ENCODE measurements around the gene C1D.
"Not testable (repeated sequence)": the region's sequence is repeated elsewhere in the genome, so short reads cannot be mapped to it uniquely, and the experiment has no call there.

C1D gene, protein sequence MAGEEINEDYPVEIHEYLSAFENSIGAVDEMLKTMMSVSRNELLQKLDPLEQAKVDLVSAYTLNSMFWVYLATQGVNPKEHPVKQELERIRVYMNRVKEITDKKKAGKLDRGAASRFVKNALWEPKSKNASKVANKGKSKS

DNA sequence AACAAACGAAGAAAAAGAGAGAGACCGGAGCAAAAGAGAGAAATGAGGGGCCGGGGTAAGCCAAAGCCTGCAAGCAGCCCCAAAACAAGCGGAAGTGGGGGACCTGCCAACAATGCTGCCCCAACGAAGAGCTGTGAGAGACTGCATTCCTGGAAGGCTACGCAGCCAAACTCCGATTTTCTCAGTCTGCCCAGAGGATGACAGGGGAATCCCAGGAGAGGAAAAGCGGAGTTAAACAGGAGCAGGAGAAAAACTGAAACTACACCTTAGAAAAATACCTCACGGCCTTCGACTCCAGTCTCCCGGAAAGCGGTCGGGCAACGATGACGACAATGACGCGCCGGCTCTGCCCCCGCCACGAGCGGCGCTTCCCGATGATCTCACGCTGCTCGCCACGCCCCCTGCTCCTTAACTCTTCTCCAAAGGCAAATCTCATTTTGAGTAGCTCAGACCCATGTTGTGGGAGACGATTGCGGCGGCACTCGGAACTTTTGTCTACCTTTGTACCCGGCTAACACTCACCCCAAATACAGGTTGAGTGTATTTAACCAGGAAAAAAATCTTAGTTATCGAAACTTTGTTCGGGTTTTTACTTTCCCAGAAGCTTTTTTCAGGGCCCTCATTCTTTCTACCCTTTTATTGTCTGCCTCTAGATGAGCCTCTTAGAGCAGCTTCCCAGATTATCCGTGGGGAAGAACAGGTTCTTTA lies at the start of gene C1D:
TSS of gene C1D (minus strand) at position 325 of the 708 bp plus-strand sequence. CDS start 15,694 bp downstream, outside the sequence.
- peak; percentile 92 for DNase-seq (ENCODE audit: low spot score)

DNA sequence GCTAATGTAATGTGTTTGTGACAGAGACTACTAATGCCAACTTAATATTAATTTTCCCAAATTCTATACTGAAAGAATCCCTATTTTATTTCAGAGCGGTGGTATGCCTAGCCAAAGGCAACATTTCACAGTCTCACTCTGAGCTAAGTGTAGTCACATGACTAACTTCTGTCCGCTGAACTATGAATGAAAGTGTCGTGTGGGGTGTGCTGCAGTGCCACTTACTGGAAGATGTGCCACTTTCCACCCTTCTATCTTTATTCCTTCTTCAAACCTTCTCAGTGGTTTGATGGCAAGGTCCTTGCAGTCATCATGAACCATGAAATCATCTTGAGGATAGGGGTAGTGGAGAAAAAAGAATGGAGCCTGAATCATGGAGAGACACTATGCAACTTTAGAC lies 47.3 kb upstream of the C1D start:
- DNase-seq (ENCODE audit: low spot score): no peak

DNA sequence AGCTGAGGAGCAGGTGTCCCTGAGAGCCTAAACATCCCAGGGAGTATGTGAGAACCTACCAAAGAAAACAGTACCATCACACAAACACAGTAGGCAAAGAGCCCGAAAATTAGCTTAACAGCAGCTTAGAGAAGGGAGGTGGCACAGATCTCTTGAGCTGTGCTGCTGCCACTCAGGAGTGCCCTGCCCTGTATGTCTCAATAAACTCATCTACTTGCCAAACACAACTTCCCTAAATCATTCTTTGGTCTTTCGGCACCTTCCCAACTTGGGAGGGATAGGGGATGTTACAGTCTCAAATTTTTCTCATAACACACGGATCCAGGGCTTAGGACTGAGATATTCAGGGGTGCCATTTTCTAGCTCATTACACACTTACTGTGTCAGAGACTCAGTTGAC lies 45.3 kb upstream of the C1D start:
- DNase-seq (ENCODE audit: low spot score): no peak

DNA sequence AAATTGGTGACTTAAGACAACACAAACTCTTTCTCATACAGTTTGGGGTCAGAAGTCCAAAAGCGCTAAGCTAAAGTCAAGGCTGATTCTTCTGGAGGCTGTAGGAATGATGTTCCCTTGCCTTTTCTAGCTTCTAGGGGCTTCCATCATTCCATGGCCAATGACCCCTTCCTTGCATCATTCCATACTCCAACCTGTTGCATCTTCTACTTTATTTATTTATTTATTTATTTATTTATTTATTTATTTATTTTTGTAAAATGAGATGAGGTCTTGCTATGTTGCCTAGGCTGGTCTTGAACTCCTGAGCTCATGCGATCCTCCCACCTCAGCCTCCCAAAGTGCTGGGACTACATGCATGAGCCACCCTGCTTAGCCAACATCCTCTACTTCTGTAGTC lies 44.7 kb upstream of the C1D start:
- DNase-seq (ENCODE audit: low spot score): no peak

DNA sequence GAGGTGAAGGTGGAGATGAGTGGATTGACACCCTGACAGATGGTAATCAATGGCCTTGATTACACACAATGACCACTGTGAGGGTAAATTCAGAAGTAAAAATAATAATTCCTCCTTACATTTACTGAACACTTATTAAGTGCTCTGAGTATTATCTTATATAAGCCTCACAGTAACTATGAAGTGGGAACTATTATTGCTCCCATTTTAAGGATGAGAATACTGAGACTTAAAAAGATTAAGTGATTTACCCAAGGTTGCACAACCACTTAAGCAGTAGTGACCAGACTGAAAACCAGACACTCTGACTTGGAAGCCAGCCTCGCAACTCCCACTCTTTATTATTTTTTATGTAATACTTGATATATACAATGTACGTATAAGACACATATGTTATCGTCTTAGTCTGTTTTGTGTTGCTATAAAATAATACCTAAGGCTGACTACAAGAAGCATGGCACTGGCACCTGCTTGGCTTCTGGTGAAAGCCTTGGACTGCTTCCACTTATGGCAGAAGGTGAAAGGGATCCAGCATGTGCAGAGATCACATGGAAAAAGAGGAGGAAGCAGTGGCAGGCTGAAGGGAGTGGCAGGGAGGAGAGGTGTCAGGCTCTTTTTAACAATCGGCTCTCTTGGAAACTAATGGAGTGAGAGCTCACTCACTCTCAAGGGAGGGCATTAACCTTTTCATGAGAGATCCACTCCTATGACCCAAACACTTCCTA lies 41.5 kb upstream of the C1D start:
- no peak for DNase-seq (ENCODE audit: low spot score)

DNA sequence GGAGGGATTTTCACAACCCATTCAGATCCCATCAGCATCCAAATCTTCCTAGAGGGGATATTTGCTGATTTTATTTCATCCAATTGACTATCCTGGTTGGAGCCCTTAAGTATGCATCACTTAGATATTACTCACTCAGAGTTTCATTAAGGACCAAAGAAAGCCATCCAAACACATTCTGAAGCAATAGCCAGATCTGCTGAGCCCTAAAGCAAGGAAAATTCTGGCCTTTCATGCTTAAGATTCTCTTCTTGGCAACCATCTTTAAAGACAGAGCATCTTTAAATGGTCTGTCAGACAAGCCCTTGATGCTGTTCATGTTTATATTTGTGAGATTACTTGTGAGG lies 40.9 kb upstream of the C1D start:
- DNase-seq (ENCODE audit: low spot score): no peak

DNA sequence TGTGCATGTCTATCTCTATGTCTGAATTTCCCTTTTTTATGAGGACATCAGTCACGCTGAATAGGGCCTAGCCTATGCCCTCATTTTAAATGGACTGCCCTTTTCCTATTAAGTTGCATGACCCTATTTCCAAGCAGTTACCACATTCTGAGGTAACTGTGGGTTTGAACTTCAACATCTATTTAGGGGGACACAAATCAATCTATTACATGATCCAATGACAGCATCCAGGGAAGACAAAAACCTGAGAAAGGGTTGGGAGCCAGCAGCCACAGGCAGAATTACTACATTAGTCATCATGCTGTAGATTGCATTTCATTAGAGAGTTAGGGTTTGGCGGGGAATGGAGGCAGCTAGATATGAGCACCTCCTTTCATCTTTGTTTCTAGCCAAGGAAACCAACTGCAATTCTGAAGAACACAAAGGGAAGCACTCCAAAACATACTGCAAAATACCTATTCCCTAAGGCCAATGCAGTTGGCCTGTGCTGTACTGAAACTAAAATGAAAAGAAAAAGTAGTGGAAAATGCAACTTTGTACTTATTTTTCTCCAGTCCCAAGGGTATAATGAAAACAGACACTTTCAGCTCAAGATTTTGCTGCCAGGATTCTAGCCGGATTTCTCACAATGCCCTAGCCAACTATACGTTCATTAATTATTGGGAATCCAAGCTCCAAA lies 40.4 kb upstream of the C1D start:
- DNase-seq (ENCODE audit: low spot score): no peak

DNA sequence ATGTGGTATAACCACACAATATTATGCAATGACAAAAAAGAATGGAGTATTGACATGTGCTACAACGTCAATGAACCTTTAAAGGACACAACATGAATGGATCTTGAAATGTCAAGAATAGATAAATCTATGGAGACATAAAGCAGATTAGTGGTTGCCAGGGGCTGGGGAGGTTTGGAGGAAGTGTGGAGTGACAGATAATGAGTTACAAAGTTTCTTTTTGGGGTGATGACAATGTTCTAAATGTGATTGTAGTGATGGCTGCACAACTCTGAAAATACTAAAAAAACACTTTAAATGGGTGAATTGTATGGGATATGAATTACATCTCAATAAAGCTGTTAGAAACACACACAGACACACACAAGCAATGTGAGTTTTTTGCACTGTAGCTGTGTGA lies 37.4 kb upstream of the C1D start:
- DNase-seq (ENCODE audit: low spot score): no peak

DNA sequence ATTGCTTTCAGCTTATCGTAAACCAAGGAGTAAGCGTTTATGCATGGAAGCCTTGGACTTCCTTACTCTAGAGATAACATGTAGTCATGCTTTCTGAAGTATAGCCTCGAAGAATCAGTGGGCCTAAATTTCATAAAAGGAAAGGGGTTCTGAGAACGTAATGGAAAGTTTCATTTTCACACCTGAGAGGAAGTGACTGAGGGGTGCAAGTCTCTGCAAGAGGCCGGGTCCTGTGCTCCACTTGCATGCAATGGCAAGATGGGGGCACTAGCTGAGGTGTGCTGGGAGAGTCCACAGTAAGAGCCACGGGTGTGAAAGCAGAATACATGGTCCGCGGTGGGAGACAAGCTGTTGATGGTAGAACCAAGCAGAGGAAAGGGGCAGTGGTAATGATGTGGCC lies 36.5 kb upstream of the C1D start:
- no peak for DNase-seq (ENCODE audit: low spot score)

DNA sequence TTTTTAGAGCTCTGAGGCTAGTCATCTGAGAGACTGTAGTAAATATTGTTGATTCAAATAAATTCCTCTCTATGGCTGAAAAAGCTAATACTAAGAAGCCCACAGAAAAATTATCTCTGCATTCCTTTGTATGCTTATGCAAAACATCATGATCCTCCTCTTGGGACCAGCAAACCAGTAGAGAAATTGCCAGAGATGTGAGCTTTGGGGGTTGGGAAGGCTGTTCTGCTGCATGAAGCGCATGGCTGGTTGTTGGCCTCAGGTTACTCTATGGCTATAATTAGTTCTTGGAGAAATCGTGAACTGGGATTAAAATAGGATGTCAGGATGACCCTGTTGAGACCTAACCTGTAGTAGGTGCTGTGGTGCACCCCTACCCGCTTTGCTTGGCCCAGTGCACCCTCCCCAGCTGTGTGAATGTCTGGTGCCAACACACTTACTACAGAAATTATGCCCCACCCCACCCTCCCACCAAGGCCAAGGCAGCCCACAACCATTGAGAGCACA lies 35.5 kb upstream of the C1D start:
- DNase-seq (ENCODE audit: low spot score): no peak

DNA sequence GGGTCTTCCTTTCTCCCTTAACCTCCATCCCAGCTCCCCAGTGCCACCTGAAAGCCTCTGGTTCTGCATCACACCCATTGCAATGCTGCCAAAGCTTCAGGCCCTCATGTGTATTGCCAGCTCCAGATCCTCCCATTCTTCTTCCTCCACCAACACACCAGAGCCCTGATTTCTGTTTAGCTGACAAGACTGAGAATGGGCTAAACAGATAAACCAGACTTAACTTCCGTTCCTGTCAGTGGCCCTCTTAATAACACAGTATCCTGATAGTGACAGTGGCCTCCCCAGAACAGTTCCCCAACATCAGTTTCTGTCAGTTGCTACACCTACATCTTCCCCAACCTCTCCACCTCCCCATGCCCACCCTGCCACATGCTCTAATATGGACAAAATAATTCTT lies 31.3 kb upstream of the C1D start:
- no peak for DNase-seq (ENCODE audit: low spot score)

DNA sequence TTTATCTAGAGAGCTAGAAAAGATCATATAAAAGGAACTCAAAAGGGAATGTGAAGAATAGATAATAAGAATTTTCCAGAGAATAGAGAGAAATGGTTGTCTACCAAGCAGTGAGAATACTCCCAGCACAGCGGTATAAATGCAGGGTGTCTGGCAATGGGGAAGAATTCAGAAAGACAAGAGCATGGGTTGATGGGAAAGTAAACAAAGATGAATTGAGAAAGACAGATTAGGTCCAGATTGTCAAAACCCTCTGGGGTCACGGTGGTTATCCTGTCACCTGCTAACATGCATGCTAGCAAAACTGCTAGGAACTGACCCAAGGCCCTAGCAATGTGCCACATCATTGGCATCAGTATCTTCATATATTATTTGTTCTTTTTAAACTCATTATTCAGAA lies 30.8 kb upstream of the C1D start:
- no peak for DNase-seq (ENCODE audit: low spot score)

DNA sequence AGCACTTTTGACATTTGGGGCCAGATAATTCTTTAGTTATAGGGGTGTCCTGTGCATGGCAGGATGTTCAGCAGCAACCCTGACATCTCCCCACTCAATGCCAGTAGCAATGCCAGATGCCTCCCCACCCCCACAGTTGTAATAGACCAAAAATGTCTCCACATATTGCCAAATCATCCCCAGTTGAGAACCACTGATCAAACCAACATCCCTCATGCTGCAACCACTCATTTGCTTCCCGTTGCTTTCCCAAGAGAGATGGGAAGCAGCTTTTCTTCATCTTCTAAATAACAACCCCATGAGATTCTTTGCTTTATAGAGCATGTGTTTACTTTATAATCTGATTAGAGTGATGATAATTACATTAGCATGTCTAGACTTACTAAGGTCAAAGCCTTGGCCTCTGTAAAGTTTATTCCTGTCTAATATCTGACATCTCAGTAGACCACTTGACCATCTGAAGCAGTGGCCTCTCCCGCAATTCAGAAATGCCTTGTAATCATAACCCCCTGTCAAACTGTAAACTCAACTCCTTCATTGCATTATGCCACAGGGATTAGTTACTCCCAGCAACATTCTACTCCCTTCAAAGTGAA lies 28.7 kb upstream of the C1D start:
- no peak for DNase-seq (ENCODE audit: low spot score)

DNA sequence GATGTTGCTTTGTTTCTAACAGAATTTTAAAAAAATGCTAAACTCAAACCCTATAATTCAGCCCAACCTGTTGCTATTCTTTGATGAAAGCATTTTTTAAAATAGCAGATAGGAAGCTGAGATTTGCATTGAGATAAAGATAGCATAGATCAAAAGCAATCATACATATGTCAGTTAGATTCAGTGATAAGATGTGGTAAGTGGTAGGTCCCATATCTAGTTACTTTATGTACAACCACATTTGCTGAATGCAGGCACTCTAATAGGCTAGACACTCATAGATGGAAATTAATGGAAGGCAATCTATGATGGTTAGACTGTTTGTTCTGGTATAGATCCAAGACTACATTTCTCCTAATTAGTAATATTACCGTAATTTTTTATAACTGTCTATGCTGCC lies 27.2 kb upstream of the C1D start:
- no peak for DNase-seq (ENCODE audit: low spot score)

DNA sequence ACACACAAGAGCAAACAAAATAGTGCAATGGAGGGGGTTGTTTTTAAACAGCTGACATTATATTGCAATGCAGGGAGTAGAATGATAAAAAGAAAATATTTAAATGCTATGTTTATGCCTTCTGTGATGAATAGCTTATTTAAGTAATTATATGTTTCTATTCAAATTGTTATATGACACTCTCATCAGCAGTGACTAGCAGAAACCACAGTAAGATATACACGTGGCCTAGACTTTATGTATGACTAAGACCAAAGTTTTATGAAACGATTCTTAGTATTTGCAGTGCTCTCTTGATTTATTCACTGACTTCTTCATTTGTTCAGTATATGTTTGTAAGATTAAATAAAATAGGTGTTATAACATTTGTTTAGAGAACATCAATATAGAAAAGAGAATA lies 26.1 kb upstream of the C1D start:
- DNase-seq (ENCODE audit: low spot score): no peak

DNA sequence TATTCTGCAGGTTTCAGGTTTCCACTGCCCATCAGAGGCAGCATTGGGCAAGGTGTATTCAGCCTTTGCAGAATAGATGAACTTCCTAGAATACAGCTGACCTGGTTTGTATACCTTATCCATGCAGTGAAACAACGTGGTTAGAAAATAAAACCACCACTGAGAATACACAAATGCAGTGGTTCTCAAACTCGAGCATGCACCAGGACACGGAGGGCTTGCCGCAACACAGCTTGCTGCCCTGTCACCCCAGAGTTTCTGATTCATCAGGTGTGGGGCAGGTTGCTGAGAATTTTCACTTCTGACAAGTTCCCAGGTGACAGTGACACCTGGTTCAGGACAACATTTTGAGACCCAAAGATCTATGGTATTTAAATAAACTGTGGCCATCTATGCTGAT lies 23.4 kb upstream of the C1D start:
- DNase-seq (ENCODE audit: low spot score): no peak

DNA sequence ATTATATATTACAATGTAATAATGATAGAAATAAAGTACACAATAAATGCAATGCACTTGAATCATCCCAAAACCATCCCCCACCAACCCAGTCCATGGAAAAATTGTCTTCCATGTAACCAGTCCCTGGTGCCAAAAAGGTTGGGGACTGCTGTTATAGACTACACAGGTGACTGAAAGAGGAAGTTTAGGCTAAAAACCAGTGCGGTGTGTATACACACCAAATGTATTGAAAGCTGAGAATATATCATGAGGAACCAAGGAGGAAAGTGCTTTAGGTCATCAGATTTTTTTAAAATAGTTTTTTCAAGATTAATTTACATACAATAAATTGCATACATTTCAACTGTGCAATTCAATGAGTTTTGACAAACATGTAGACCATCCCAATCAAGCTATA lies 20.5 kb upstream of the C1D start:
- no peak for DNase-seq (ENCODE audit: low spot score)

DNA sequence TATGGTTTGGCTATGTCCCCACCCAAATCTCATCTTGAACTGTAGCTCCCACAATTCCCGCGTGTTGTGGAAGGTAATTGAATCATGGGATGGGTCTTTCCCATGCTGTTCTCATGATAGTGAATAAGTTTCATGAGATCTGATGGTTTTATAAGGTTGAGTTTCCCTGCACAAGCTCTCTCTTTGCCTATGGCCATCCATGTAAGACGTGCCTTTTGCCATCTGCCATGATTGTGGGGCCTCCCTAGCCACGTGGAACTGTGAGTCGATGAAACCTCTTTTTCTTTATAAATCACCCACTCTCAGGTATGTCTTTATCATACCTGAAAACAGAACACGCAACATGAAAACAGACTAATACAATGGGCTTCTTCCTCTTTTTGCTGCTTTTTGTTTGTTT lies 11.2 kb upstream of the C1D start:
- DNase-seq (ENCODE audit: low spot score): no peak

DNA sequence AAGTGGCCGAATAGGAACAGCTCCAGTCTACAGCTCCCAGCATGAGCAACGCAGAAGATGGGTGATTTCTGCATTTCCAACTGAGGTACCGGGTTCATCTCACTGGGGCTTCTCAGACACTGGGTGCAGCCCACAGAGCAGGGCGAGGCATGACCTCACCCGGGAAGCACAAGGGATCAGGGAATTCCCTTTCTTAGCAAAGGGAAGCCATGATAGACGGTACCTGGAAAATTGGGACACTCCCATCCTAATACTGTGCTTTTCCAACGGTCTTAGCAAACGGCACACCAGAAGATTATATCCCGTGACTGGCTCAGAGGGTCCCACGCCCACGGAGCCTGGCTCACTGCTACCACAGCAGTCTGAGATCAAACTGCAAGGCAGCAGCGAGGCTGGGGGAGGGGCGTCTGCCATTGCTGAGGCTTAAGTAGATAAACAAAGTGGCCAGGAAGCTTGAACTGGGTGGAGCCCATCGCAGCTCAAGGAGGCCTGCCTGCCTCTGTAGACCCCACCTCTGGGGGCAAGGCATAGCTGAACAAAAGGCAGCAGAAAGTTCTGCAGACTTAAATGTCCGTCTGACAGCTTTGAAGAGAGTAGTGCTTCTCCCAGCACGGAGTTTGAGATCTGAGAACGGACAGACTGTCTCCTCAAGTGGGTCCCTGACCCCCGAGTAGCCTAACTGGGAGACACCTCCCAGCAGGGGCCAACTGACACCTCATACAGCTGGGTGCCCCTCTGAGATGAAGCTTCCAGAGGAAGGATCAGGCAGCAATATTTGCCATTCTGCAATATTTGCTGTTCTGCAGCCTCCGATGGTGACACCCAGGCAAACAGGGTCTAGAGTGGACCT lies 1.2 kb upstream of the C1D start:
- DNase-seq (ENCODE audit: low spot score): not testable (repeated sequence)

DNA sequence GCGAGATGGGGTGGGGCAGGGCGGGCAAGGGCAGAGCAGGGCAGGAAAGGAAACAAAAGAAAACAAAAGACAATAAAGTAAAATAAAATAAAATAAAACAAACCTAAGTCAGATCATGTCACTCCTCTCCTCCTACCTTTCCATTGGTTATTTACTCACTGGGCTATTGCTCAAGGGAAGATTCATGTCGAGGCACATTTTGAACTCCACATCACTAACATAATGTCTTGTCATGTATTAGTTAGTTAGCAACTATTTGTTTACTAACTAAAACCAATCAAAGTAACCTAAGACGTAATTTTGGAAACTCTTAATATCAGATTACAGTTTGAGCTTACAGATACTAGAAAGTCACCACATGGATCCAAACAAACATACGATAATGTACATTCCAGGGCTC lies 2.2 kb downstream of the C1D start:
- DNase-seq (ENCODE audit: low spot score): no peak

DNA sequence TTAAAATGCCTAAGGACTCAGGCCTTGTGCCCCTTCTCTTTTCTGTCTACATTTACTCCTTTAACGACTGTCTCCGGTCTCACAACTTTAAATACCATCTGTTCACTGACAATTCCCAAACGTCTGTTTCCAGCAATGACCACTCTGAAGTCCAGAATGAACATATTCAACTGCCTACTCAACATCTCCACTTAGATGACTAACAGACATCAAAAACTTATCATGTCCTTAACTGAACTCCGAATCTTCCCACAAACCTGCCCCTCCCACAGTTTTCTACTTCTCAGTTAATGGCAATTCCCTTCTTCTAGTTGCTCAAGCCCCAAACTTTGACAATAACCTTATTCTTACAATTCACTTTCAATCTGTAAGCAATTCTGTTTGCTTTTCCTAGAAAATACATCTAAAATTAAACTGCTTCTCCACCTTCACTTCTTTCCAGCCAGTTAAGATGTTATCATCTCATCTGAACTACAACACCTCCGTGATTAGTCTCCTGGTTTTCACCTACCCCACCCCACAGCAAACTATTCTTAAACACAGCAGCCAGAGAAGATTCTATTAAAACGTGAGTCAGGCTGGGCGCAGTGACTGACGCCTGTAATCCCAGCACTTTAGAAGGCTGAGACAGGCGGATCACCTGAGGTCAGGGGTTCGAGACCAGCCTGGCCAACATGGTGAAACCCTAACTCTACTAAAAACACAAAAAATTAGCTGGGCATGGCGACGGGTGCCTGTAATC lies 2.8 kb downstream of the C1D start:
- DNase-seq (ENCODE audit: low spot score): no peak

Measured in AG08396 (cell line).